ENCODE measurements around the gene MEN1.

- TF ChIP-seq EZH2 (IDR thresholded peaks at IDR 0.05; ENCODE audit: borderline replicate concordance, low read length), result no peak
- no peak for TF ChIP-seq CTCF (conservative IDR thresholded peaks at IDR 0.05 in 1 of 2, IDR thresholded peaks at IDR 0.05 in 1 of 2; ENCODE audit: extremely low read depth in 1 of 2, insufficient read depth in 1 of 2, low read depth in 1 of 2, low read length in 2 of 2)
Observed at GRCh38 chr11:64793271-64794160, 16.8 kb downstream of the MEN1 start.
